Left ventricle myocardium inferior (tissue), 1 donor: ENCODE results near the gene GLS. TPM values are rescaled to one million over a fixed set of nuclear protein-coding genes. Genes with fewer than 3 reads are reported as not detected.
"Not testable (repeated sequence)": the region's sequence is repeated elsewhere in the genome, so short reads cannot be mapped to it uniquely, and the experiment has no call there.

Experiments used
- DNase-seq: peaks from one replicate; pipeline ENCODE4 v3.0.0-alpha.2; 2020
- H3K27ac ChIP-seq: fragments of 200-600 bp; replicated peaks from 2 replicates; pipeline ENCODE4 v1.8.0; 2021
- H3K27me3 ChIP-seq: fragments of 200-600 bp; 2 replicates; pipeline ENCODE4 v1.8.0; 2021; ENCODE audit warnings: low read depth
- H3K36me3 ChIP-seq: fragments of 200-600 bp; 2 replicates; pipeline ENCODE4 v1.8.0; 2021
- H3K4me1 ChIP-seq: fragments of 200-600 bp; 2 replicates; pipeline ENCODE4 v1.8.0; 2021
- H3K4me3 ChIP-seq: fragments of 200-600 bp; 2 replicates; pipeline ENCODE4 v1.8.0; 2021; ENCODE audit warnings: mild to moderate bottlenecking, moderate library complexity
- H3K9me3 ChIP-seq: fragments of 200-600 bp; replicated peaks from 2 replicates; pipeline ENCODE4 v1.8.0; 2021
- CTCF ChIP-seq: fragments of 200-600 bp; IDR thresholded peaks from 2 replicates; pipeline ENCODE4 v1.8.0; 2021; ENCODE audit warnings: antibody characterized with exemption, mild to moderate bottlenecking, borderline replicate concordance
- intact Hi-C: fragments of 100-400 bp; cut with micrococcal nuclease; formaldehyde crosslinking; loops from one replicate; pipeline ENCODE4 v1.11.0; 2022
- total RNA-seq: library from RNA; stranded (reverse); fragmentation: NEBNext Ultra II Directional; extraction: Animal tissue kit (Norgen Biotek cat#: 25700); gene quantifications from one replicate; pipeline ENCODE4 v1.2.1, GENCODE V29; 2021
- donor health status: DM: no; HTN: yes; CAD: no; lungs with severe emphysema.

GLS gene
- total RNA-seq, 1 donor from 2014 or later = 48.4 TPM

GRCh38 chr2:190987938-190988337 is 107.3 kb downstream of the GLS start:
- DNase-seq = no peak
- H3K9me3 ChIP-seq = no peaks in the 10 kb centered on the region
- no peaks in the 10 kb centered on the region for H3K27me3 ChIP-seq
- no peak for TF ChIP-seq CTCF
- H3K27ac ChIP-seq = no peak overlapping the region
- H3K4me3 ChIP-seq = no peak overlapping the region
- peaks cover 100% of the 10 kb centered on the region for H3K36me3 ChIP-seq
- H3K4me1 ChIP-seq = peaks cover 15% of the 10 kb centered on the region
- intact Hi-C loops = no loop called here

GRCh38 chr2:190988910-190989309 is 108.3 kb downstream of the GLS start:
- Histone ChIP-seq H3K36me3 (peaks cover 100% of the 10 kb centered on the region), H3K27ac (no peak overlapping the region), H3K9me3 (no peaks in the 10 kb centered on the region), H3K4me1 (peaks cover 15% of the 10 kb centered on the region), H3K27me3 (no peaks in the 10 kb centered on the region), H3K4me3 (no peak overlapping the region)
- no peak for DNase-seq
- intact Hi-C loops = no loop called here
- no peak for TF ChIP-seq CTCF

GRCh38 chr2:190990132-190990531 is 109.5 kb downstream of the GLS start:
- intact Hi-C loops = no loop called here
- Histone ChIP-seq H3K4me1 (peaks cover 13% of the 10 kb centered on the region), H3K36me3 (peaks cover 100% of the 10 kb centered on the region), H3K4me3 (no peak overlapping the region), H3K27me3 (no peaks in the 10 kb centered on the region), H3K27ac (no peak overlapping the region), H3K9me3 (no peaks in the 10 kb centered on the region)
- no peak for DNase-seq
- TF ChIP-seq CTCF = no peak

- Histone ChIP-seq H3K9me3 (no peaks in the 10 kb centered on the region), H3K4me1 (no peaks in the 10 kb centered on the region), H3K27ac (no peak overlapping the region), H3K27me3 (no peaks in the 10 kb centered on the region), H3K36me3 (peaks cover 100% of the 10 kb centered on the region), H3K4me3 (no peak overlapping the region)
- intact Hi-C loops = no loop called here
- no peak for TF ChIP-seq CTCF
- no peak for DNase-seq
Measured at GRCh38 chr2:190993292-190993643, 112.6 kb downstream of the GLS start.

- intact Hi-C loops = no loop called here
- Histone ChIP-seq H3K27me3 (no peaks in the 10 kb centered on the region), H3K9me3 (no peaks in the 10 kb centered on the region), H3K4me3 (no peak overlapping the region), H3K4me1 (no peaks in the 10 kb centered on the region), H3K27ac (no peak overlapping the region), H3K36me3 (peaks cover 100% of the 10 kb centered on the region)
- no peak for DNase-seq
- no peak for TF ChIP-seq CTCF
Measured at GRCh38 chr2:190994148-190994547, 113.5 kb downstream of the GLS start.

- H3K27ac ChIP-seq, H3K4me1 ChIP-seq, H3K4me3 ChIP-seq, intact Hi-C loops, H3K9me3 ChIP-seq, DNase-seq, H3K27me3 ChIP-seq: not testable (repeated sequence)
- H3K36me3 ChIP-seq = peaks cover 100% of the 10 kb centered on the region
Measured at GRCh38 chr2:190995315-190995714, 114.7 kb downstream of the GLS start.
